Skin of body (tissue), 2 donors: ENCODE measurements around the gene HNRNPLL. TPM values are rescaled to one million over a fixed set of nuclear protein-coding genes. Genes with fewer than 3 reads are reported as not detected.
"Not testable (repeated sequence)": the region's sequence is repeated elsewhere in the genome, so short reads cannot be mapped to it uniquely, and the experiment has no call there.

Experiments
- DNase-seq: peaks from one replicate; lab custom pipeline; 2025; lab: John Stamatoyannopoulos, UW
- total RNA-seq: library from RNA; depleted of rRNA; stranded (reverse); fragments of >200 nt; gene quantifications from one replicate; pipeline ENCODE4 v1.2.3, GENCODE V29; 2014

The HNRNPLL gene
- total RNA-seq, 1 donor from 2014 or later, result 49.9 TPM

DNA sequence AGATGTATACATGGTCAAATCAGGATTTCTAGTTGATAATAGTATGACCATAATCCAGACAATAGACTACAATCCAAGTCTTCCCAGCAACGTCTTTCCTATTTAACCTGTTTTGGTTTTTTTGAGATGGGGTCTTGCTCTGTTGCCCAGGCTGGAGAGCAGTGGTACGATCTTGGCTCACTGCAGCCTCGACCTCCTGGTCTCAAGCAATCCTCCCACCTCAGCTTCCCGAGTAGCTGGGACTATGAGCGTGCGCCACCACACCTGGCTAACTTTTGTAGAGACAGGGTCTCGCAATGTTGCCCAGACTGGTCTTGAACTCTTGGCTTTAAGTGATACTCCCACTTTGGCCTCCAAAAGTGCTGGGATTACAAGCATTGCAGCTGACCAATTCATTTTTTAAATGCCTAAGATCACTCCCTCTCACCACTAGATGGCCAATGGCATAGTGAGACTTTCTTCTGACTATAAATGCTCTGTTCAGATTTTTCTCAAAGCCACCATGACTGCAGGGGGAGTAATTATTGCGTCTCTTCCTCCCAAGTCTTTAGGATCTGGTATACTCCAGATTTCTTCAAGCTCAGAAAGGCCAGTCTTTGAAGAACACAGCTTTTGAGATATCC lies 47.6 kb downstream of the HNRNPLL start:
- no peak for DNase-seq

GRCh38 chr2:38553554-38553953 lies 49.2 kb downstream of the HNRNPLL start:
- no peak for DNase-seq

DNA sequence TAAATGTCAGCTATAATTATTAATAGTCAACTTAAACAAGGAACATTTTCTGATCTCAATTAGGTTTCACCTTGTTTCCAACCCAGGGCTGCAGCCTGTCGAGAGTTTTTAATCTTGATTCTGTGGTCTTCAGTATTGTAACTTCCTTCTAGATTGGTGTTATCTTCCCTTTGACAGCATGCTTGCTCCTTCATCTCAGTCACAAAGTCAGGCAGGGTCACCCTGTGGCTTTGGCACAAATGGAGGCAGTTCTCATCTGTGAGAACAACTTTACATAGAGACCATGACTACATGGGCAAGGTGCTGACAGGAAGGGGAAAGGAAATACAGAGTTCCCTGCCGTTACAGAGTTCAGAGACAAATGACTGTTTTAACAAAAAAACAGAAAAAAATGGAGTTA lies 50.5 kb downstream of the HNRNPLL start:
- DNase-seq, result no peak

- DNase-seq, result no peak
These were observed 51.0 kb downstream of the HNRNPLL start for GRCh38 chr2:38551746-38552145.

DNA sequence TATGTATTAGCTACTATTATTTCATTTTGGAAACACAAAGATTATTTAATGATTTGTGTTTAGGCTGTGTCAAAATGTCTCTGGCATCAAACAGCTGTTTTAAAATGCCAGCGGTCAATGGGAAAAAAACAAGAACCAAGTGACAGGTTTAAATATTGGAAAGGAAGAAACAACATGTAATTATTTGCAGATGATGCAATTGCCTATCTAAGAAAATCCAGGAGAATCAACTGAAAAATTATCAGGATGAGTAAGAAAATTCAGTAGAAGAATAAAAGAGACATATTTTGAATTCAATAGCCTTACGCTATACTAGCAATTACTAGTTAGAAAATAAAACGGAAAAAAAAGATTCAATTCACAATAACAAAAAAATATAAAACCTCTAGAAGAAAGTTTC lies 51.6 kb downstream of the HNRNPLL start:
- DNase-seq, result no peak

- DNase-seq, result no peak
These were observed 52.9 kb downstream of the HNRNPLL start for GRCh38 chr2:38549851-38550250.

- DNase-seq, result no peak
These were observed 53.5 kb downstream of the HNRNPLL start for GRCh38 chr2:38549071-38549704.

DNA sequence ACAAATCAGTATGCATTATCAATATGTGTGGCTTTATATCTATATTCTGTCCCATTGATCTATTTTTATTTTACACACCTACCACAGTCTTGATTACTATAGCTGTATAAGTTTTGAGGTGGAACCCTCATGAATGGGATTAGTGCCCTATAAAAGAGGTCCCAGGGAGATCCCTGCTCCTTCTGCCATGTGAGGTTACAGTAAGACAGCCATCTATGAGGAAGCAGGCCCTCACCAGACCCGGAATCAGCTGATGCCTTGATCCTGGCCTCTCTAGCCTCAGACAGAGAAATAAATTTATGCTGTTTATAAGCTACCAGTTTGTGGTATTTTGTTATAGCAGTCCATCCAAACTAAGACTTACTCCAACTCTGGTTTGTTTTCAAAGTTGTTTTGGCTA lies 54.9 kb downstream of the HNRNPLL start:
- DNase-seq, result no peak

GRCh38 chr2:38546585-38546984 lies 56.1 kb downstream of the HNRNPLL start:
- no peak for DNase-seq

DNA sequence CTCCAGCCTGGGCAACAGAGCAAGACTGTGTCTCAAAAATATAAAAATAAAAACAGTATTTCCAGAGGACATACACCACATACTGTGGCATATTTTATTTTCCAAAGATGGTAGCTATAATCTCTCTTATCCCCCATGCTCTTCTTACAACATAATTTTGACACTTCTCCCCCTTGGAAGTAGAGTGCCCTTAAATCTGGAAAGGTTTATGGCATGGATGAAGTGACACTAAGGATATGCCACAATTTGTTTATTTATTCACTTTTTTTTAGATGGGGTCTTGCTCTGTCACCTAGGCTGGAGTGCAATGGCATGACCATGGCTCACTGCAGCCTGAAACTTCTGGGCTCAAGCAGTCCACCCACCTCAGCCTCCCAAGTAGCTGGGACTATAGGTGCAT lies 56.7 kb downstream of the HNRNPLL start:
- DNase-seq, result no peak

- DNase-seq, result not testable (repeated sequence)
These were observed 60.5 kb downstream of the HNRNPLL start for GRCh38 chr2:38542248-38542631.

- DNase-seq, result no peak
These were observed 62.0 kb downstream of the HNRNPLL start for GRCh38 chr2:38540580-38541286.

GRCh38 chr2:38539086-38539485 lies 63.6 kb downstream of the HNRNPLL start:
- no peak for DNase-seq

GRCh38 chr2:38537937-38538525 lies 64.7 kb downstream of the HNRNPLL start:
- DNase-seq, result no peak

- not testable (repeated sequence) for DNase-seq
These were observed 65.4 kb downstream of the HNRNPLL start for GRCh38 chr2:38537296-38537695.

- peak; percentile 21 for DNase-seq
These were observed 66.8 kb downstream of the HNRNPLL start for GRCh38 chr2:38535744-38536506.

DNA sequence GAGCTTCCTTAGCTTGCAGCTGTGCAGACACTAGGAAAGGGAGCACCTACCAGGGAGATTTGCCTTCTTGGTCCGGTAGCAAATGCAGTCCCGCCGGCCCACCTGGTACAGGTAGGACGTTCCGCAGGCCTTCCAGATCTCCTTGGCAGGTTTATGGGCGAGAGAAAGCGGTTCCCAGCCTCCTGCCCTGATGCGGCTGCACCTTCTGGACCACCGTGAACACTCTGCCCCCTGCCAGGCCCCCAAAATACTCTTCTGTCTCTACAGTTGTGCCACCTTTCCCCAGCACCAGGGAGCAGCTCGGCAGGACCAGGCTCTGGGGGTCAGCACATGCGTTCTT lies 67.4 kb downstream of the HNRNPLL start:
- DNase-seq, result no peak

GRCh38 chr2:38534746-38535403 lies 67.9 kb downstream of the HNRNPLL start:
- no peak for DNase-seq

GRCh38 chr2:38533757-38534545 lies 68.8 kb downstream of the HNRNPLL start:
- no peak for DNase-seq

- no peak for DNase-seq
These were observed 69.5 kb downstream of the HNRNPLL start for GRCh38 chr2:38533180-38533579.
